GM19467 (cell line): ENCODE measurements around the gene OR51B6.
"Not testable (repeated sequence)": the region's sequence is repeated elsewhere in the genome, so short reads cannot be mapped to it uniquely, and the experiment has no call there.

Experiments
- ATAC-seq: cut with Tn5 transposase; IDR thresholded peaks from one replicate; pipeline ENCODE4 v1.9.1; 2021; ENCODE audit warnings: mild to moderate bottlenecking, moderate library complexity; ENCODE audit not compliant: unreplicated experiment

OR51B6 gene, protein sequence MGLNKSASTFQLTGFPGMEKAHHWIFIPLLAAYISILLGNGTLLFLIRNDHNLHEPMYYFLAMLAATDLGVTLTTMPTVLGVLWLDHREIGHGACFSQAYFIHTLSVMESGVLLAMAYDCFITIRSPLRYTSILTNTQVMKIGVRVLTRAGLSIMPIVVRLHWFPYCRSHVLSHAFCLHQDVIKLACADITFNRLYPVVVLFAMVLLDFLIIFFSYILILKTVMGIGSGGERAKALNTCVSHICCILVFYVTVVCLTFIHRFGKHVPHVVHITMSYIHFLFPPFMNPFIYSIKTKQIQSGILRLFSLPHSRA

GRCh38 chr11:5351208-5351607, at the start of gene OR51B6:
Gene OR51B6, plus strand, starts transcription at chr11:5351508. Its CDS starts 0 bp downstream, at chr11:5351508.
- no peak for ATAC-seq

GRCh38 chr11:5301846-5302245, 49.5 kb upstream of the OR51B6 start, which contains the start of gene OR51B4:
Gene OR51B4, minus strand, starts transcription at chr11:5301946. Its CDS starts 0 bp downstream, at chr11:5301946.
- ATAC-seq: no peak

- ATAC-seq: no peak
These were observed 47.7 kb upstream of the OR51B6 start for GRCh38 chr11:5303626-5304025.

GRCh38 chr11:5304046-5304445, 47.3 kb upstream of the OR51B6 start:
- ATAC-seq: no peak

- ATAC-seq: no peak
These were observed 43.9 kb upstream of the OR51B6 start for GRCh38 chr11:5307256-5308019.

DNA sequence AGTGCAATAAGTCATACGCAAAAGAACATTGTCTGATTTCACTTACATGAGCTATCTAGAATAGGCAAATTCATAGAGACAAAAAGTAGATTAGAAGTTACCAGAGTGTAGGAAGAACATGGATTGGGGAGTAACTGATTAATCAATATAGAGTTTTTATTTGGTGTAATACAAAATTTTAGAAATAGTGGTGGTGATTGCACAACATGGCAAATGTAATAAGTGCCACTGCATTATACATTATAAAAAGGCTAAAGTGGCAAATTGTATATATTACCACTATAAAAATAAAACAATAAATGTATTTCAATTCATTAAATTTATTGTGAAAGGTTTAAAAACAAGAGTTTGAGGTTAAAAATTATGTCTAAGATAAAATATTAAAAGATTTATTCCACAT, 40.9 kb upstream of the OR51B6 start:
- ATAC-seq: no peak

- not testable (repeated sequence) for ATAC-seq
These were observed 37.8 kb upstream of the OR51B6 start for GRCh38 chr11:5313326-5314023.

DNA sequence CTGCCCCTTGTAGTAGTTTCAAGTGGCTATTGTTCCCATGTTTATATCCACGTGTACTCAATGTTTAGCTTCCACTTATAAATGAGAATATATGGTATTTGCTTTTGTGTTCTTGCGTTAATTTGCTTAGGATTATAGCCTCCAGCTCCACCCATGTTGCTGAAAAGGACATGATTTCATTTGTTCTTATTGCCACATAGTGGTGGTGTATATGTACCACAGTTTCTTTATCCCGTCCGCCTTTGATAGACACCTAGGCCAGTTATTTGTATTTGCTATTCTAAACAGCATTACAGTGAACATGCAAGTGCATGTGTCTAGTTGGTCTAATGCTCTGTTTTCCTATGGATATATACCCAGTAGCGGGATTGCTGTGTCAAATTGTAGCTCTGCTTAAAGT, 34.0 kb upstream of the OR51B6 start:
- ATAC-seq: no peak

GRCh38 chr11:5324197-5324596, 27.1 kb upstream of the OR51B6 start, which contains the start of gene OR51B2:
Gene OR51B2, minus strand, starts transcription at chr11:5324297. Its CDS starts 0 bp downstream, at chr11:5324297.
- no peak for ATAC-seq

- no peak for ATAC-seq
These were observed 16.1 kb upstream of the OR51B6 start for GRCh38 chr11:5335170-5335569.

DNA sequence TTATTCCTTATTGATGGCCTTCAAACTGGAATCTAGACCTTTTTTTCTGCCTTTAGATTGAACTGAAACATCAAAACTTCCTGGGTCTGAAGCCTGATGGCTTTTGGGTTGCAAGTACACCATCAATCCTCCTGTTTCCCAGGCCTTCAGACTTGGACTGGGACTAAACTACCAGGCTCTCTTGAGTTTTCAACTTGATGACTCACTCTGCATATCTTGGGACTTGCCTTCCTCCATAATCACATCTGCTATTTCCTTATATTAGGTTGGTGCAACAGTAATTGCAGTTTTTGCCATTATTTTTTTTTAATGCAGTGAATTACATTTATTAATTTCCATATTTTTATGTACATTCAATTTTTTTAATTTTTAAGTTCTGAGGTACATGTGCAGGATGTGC, 15.0 kb upstream of the OR51B6 start:
- no peak for ATAC-seq

- not testable (repeated sequence) for ATAC-seq
These were observed 14.1 kb upstream of the OR51B6 start for GRCh38 chr11:5337253-5337652.

DNA sequence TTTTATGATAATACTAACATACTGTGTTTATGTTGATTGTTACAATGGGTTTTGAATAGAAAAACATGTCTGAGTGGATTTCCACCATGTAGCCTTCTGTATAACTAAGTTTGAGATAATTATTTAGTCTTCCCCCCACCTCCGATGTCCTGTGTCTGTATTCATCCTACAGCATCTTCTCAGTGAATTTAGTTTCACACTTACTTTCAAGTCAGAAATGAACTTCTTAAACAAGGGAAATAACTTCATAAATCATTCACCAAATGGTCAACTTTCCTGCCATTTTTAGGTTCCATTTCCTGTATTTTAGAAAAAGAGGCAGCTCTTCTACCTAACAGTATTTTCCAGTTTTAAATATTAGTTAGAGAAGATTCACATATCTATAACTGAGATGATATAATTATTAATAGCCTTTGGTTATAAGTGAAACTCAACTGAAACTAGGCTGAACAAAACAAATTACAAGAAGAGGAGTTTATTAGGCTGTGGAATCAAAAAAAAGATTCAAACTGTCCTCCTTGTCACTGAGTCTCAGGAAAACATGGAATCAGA, 11.5 kb upstream of the OR51B6 start:
- ATAC-seq: peak; percentile 70

DNA sequence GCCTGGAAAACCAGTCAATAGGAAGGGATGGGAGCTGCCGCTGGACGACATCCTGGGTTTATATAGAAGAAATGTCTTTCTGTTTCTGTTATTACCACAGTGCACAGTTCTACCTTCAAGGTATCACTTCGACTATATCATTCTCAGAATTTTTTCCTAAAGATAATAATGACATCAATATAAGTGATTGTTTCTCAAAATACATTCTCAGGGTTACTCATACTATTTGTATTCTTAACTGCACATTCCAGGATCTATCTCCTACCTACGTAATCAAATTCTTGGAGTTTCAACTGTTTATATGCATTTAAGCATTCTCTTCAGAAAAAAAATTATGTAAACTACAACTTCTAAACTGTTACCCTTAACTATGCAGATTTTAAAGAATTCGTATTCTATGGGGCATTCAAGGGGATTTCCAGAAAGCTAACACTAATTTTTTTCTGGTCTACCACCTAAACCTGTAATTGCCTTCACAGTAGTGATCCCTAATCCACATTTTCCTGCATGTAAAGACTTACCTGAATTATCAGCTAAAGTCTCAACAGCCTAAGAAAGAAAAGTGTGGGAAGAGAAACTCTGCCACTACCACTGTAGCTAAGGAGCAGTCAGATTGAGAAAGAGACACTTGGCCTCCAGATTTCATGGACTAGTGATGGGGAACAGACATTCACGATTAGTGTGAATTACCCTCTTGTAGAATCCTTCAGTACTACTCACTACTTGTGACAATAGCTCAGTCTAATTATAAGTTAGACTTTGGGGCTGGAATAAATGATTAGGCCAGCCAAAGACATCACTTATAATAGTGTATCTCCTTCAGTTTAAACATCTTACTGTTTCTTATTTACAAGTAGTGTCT, 7.6 kb upstream of the OR51B6 start, which contains the start of gene OR51B5:
Gene OR51B5 (minus strand): TSS at position 51 of the 862 bp plus-strand sequence. CDS start 0 bp downstream, at position 51.
- ATAC-seq: no peak

- ATAC-seq: no peak
These were observed 5.5 kb upstream of the OR51B6 start for GRCh38 chr11:5345831-5346230.

- no peak for ATAC-seq
These were observed 2.6 kb upstream of the OR51B6 start for GRCh38 chr11:5348551-5349194.

- no peak for ATAC-seq
These were observed 1.8 kb upstream of the OR51B6 start for GRCh38 chr11:5349550-5349949.

- not testable (repeated sequence) for ATAC-seq
These were observed 4.7 kb downstream of the OR51B6 start for GRCh38 chr11:5356031-5356430.

DNA sequence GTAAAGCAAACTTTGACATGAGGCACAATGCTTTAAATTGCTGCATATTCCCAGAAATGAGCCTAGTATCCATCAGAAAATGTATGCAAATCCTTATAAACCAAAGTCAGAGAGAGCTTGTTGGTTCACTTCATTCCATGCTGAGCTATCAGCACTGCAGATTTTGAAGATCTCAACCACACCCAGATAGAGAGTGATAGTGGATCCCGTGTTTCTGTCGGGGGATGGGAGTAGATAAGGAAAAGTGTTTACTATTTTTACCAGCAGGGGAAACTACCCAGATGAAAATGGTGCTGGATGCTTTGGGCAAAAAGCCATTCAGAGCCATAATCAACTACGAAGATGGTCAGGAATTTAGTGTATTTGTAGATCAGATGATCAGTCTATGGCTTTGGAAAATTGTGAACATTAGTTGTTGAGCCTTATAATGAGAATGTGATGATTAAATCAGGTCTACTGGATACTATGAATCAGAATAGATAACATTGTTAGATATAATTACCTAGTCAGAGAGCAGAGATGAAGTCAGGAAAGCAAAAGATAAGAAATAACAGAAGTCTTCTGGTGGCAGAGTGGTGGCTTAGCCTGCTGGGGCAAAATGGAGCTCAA, 10.8 kb downstream of the OR51B6 start:
- ATAC-seq: no peak
